RWPE1 (cell line): ENCODE data around the gene SPTBN1.

Experiments used
- CTCF ChIA-PET: fragments of 350-600 bp; sonication (Branson Sonifier 250); formaldehyde crosslinking; extraction: SDS; loops from one replicate; lab custom pipeline; 2021; lab: Yijun Ruan, JAX
- POLR2A ChIA-PET: fragments of 400-600 bp; formaldehyde crosslinking; extraction: SDS; loops from one replicate; lab custom pipeline; 2020; ENCODE audit warnings: antibody characterized with exemption; ENCODE audit not compliant: low non-redundant PET; lab: Yijun Ruan, JAX
- DNase-seq: peaks from one replicate; pipeline ENCODE4 v3.0.0; 2012; ENCODE audit warnings: low spot score
- H3K27ac ChIP-seq: fragments of 450-650 bp; 2 replicates; pipeline ENCODE4 v1.5.1; 2017
- TF ChIP-seq, protein P1 (sequence below): fragments of 450-650 bp; conservative IDR thresholded peaks from 2 replicates; pipeline ENCODE4 v1.5.1; 2017; ENCODE audit warnings: low read depth, mild to moderate bottlenecking

Gene SPTBN1

GRCh38 chr2:54477896-54478295 lies 21.8 kb downstream of the SPTBN1 start:
- ChIA-PET POLR2A (no interaction called here), CTCF (no interaction called here)
- no peak for DNase-seq
- TF ChIP-seq, protein P1, sequence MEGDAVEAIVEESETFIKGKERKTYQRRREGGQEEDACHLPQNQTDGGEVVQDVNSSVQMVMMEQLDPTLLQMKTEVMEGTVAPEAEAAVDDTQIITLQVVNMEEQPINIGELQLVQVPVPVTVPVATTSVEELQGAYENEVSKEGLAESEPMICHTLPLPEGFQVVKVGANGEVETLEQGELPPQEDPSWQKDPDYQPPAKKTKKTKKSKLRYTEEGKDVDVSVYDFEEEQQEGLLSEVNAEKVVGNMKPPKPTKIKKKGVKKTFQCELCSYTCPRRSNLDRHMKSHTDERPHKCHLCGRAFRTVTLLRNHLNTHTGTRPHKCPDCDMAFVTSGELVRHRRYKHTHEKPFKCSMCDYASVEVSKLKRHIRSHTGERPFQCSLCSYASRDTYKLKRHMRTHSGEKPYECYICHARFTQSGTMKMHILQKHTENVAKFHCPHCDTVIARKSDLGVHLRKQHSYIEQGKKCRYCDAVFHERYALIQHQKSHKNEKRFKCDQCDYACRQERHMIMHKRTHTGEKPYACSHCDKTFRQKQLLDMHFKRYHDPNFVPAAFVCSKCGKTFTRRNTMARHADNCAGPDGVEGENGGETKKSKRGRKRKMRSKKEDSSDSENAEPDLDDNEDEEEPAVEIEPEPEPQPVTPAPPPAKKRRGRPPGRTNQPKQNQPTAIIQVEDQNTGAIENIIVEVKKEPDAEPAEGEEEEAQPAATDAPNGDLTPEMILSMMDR = no peak
- H3K27ac ChIP-seq = no peak overlapping the region

GRCh38 chr2:54478899-54479298 lies 22.8 kb downstream of the SPTBN1 start:
- TF ChIP-seq, protein P1 = no peak
- POLR2A ChIA-PET = no interaction called here
- CTCF ChIA-PET = interaction anchor here (0.7 kb wide), 3 partner anchors 227 to 834 kb away, joined by 3 to 9 read pairs (median 3); no protein-coding TSS in a partner anchor
- no peak overlapping the region for H3K27ac ChIP-seq
- DNase-seq = no peak

- no peak overlapping the region for H3K27ac ChIP-seq
- POLR2A ChIA-PET = no interaction called here
- TF ChIP-seq, protein P1 = no peak
- DNase-seq = no peak
- CTCF ChIA-PET = interaction anchor here (0.7 kb wide), 2 partner anchors 226 to 833 kb away, joined by 3 to 9 read pairs; no protein-coding TSS in a partner anchor
Measured at GRCh38 chr2:54479424-54479823, 23.3 kb downstream of the SPTBN1 start.

DNA sequence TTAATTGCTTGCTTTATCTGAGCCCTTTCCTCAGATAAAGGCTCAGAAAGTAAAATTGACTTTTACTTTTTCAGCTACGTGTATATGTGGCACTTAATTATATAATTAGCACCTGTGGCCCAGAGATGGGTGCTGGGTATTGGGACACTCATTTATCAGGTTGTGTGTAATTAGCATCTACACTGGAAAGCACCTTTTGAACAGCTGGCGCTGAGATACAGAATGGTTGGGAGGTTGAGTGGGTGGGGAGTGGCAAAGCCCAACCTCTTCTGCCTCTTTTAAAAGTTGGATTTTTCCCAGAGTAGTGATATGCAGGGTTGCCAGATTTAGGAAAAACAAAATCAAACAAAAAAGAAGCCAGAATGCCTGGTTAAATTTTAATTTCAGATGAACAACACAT lies 23.9 kb downstream of the SPTBN1 start:
- H3K27ac ChIP-seq = no peak overlapping the region
- ChIA-PET CTCF (interaction anchor here (0.5 kb wide), 1 partner anchor 333 kb away, joined by 4 read pairs; no protein-coding TSS in a partner anchor), POLR2A (no interaction called here)
- TF ChIP-seq, protein P1 = no peak
- no peak for DNase-seq

DNA sequence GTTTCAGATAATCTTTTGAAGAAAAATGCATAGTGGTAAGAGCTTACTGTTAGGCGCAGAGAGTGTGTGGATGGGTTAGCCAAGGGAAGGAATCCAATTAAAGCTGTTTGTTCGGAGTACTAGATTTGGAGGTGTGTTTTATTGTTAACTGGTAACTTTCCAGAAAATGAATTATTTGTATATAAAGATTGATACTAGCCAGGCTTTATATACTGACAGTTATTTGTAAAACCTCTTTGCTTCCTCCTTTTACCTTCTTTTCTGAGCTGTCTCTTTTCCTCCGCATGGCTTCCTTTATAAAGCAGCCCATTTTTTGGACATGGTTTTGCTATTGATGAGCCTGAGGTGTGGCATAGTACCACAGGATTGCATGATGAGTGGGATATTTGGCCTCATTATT lies 25.6 kb downstream of the SPTBN1 start:
- DNase-seq = no peak
- no peak overlapping the region for H3K27ac ChIP-seq
- TF ChIP-seq, protein P1 = no peak
- ChIA-PET POLR2A (interaction anchor here (0.7 kb wide), 1 partner anchor 211 kb away, joined by 5 read pairs; no protein-coding TSS in a partner anchor), CTCF (interaction anchor here (0.6 kb wide), 1 partner anchor 735 kb away, joined by 3 read pairs; no protein-coding TSS in a partner anchor)

- no peak for DNase-seq
- peak overlapping the region; percentile 59 for H3K27ac ChIP-seq
- ChIA-PET CTCF (no interaction called here), POLR2A (no interaction called here)
- TF ChIP-seq, protein P1 = no peak
Measured at GRCh38 chr2:54482715-54483114, 26.6 kb downstream of the SPTBN1 start.
